Erythroblast (primary cell): ENCODE results near the gene ARHGAP24.

Source experiments
- DNase-seq, 2 experiments: peaks; one replicate each; lab custom pipeline; 2025; lab: John Stamatoyannopoulos, UW
- GATA1 ChIP-seq: IDR thresholded peaks from 2 replicates; pipeline ENCODE4 v1.6.1; 2011; ENCODE audit warnings: low read depth, mild to moderate bottlenecking, control low read depth, low read length, moderate library complexity
- POLR2A ChIP-seq: IDR thresholded peaks from 2 replicates; pipeline ENCODE4 v1.6.1; 2011; ENCODE audit warnings: mild to moderate bottlenecking, low read length

The ARHGAP24 gene

GRCh38 chr4:85595796-85596559 is 121.0 kb downstream of the ARHGAP24 start:
- no peak for DNase-seq
- TF ChIP-seq POLR2A (no peak), GATA1 (no peak)

GRCh38 chr4:85598936-85599335 is 124.0 kb downstream of the ARHGAP24 start:
- DNase-seq = no peak
- TF ChIP-seq GATA1 (no peak), POLR2A (no peak)

GRCh38 chr4:85600501-85600900 is 125.6 kb downstream of the ARHGAP24 start:
- DNase-seq = no peak
- TF ChIP-seq POLR2A = no peak
- no peak for TF ChIP-seq GATA1

DNA sequence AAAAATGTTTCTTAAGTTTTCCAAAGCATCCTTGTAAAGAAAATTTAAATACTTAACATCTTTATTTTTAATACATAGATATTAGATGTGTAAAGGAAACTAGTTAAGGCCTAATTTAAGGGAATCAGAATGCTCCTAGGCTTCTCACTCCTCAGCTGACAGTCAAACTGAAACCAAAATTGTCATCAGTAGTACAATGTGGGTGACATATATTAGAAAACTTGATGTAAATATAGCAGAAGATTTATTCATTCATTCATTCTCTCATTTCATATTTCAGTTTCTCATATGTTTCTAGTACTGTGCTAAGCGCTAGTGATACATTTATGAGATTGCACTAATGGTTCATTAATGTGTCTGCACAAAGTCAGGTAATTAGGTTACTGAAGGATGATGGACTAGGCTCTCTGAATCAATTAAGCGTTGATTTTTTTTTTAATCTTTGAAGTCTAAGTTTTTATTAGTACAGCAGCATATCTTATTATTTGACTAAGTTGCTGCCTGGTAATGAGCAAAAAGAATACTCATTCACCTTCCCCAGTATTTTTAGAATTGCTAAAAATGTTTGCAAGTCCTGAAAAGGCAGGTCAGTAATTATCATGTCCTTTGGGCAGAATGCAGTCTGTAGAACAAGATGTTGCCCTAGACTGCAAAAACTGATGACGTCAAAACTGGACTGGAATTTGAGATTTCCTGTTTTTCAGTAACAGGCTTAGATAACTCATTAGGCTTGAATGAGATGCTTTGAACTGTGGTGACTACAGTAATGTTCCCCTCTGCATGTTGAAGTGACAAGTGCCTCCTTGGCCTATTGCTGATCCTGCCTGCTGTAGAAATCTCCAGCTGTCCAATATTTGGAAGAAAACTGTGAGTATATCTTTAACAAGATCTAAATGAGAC is 128.7 kb downstream of the ARHGAP24 start:
- TF ChIP-seq POLR2A (no peak), GATA1 (no peak)
- DNase-seq = no peak

DNA sequence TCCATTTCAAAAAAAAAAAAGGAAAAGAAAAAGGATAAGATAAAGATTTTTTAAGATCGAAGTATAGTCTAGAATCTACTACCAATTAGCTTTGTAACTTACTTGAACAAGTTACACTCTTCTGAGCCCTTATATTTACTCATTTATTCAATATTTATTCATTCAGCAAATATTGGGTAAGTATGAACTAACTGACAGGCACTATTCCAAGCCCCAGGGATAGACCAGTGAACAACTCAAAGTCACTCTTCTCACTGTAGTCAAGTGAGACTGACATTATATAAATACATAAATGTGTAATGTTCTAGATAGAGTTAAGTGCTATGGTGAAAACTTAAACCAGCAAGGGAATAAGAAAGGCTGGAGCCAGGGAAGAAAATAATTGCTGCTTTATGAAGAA is 131.6 kb downstream of the ARHGAP24 start:
- TF ChIP-seq GATA1 (no peak), POLR2A (no peak)
- DNase-seq = no peak

- DNase-seq = no peak
- no peak for TF ChIP-seq POLR2A
Observed at GRCh38 chr4:85607624-85608023, 132.7 kb downstream of the ARHGAP24 start.

DNA sequence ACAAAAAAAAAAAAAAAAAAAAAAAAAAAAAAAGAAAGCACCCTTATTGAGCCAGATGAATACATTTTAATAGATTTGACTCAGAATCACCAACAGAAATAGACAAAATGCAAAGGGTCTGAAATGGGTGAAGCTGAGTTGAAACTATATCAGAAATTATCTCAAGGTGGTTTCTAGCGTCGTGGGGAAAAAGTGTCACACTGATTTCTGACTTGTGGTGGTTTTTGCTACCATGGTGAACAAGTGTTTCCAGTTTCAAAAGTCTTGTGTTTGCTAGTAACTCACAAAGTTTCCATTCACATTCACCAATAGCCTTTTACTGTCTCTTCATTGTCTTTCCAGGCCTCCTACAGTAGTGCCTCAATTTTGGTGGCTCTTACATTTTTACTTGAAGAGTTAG is 135.5 kb downstream of the ARHGAP24 start:
- TF ChIP-seq POLR2A = no peak
- TF ChIP-seq GATA1 = no peak
- no peak for DNase-seq

GRCh38 chr4:85611661-85612060 is 136.7 kb downstream of the ARHGAP24 start:
- DNase-seq = no peak
- TF ChIP-seq GATA1 = no peak

- TF ChIP-seq POLR2A (no peak), GATA1 (no peak)
- DNase-seq = no peak
Observed at GRCh38 chr4:85613901-85614300, 139.0 kb downstream of the ARHGAP24 start.

GRCh38 chr4:85615952-85616351 is 141.0 kb downstream of the ARHGAP24 start:
- DNase-seq = no peak
- TF ChIP-seq POLR2A (no peak), GATA1 (no peak)

DNA sequence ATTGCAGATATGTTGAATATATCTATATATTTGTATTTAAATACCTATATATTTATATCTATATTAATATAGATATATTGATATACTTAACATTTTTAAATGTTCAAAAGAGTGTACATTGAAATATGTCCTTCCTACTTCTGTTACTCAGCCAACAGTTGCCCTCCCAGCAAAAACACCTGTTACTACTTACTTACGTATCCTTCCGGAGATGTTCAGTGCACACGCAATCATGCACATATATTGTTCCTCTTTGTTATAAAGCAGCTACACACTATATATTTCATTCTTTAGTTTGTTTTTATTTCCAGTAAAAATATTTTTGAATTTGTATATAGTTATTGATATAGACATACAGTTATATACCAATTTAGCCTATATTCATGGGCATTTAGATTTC is 142.3 kb downstream of the ARHGAP24 start:
- DNase-seq = no peak

DNA sequence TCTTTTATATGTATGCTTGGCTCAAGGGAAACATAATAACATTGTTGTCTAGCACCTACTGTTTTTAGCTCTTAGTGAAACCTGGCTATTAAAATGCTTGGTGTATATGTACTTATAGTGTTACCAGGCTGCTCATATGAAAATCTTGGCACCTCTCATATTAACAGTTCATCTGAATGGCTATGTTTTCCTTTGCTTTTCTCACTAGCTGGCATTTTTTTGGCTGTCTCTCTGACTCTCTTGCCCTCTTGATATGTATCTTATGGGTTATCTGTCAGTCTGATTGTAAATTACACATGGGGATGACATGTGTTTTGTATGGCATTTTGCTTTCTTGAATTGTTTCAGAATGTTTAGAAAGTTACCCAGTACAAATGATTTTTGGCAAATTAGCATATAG is 158.0 kb downstream of the ARHGAP24 start:
- no peak for TF ChIP-seq GATA1
- DNase-seq = no peak

More for the DNA sequence above, 142.3 kb downstream of the ARHGAP24 start:
- no peak for TF ChIP-seq POLR2A
- TF ChIP-seq GATA1 = no peak

GRCh38 chr4:85637778-85638177 is 162.8 kb downstream of the ARHGAP24 start:
- no peak for TF ChIP-seq POLR2A
- TF ChIP-seq GATA1 = no peak
- no peak for DNase-seq

DNA sequence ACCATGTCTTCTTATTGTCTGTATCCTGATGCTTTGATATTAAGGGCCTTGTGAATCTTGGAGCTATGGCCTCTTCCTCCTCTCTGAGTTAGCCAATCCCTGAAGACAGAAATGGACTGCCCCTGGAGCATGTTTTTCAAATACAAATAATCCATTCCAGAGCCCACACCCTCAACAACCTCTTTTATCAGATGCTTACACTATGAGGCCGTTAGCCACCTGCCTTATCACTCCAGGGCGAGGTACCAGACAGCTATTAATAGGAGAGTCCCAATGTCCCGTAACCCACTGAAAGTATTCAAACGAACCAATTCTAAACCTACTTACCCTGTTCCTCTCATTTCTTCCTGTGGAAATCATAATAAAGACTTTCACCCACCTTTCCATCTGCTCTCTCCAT is 165.0 kb downstream of the ARHGAP24 start:
- TF ChIP-seq GATA1 = no peak
- no peak for TF ChIP-seq POLR2A
- peak in 1 of 2 experiments; percentile 0 for DNase-seq

DNA sequence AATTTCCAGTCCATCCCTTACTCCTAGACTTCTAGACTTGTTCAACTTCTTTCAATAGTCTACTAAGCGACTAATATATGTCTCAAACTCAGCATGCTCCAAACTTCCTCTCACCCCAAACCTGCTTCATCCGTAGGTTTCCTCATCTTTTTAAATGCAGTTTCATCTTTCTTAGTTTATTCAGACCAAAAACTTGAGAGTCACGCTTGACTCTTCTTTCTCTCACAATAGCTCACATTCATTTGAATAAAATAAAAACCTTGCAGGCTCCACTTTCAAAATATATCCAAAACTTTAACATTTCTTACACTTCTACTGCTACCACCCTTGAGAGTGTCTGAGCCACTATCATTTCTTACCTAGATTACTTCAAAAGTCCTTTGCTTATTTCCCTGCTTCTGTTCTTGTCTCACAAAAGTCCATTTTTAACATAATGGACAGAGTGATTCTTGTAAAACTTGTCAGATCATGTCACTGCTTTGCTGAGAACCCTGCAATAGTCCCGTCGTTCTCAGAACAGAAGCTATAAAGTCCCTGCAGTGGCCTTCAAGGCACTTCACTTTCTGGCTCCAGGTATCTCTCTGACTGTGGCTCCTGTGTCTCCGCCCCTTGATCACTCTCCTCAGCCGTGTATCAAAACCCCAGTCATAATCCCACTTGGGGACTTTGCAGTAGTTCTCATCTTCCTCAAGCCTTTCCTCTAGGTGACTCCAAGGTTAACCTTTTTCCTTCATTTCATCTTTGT is 167.6 kb downstream of the ARHGAP24 start:
- no peak for DNase-seq
- TF ChIP-seq POLR2A (no peak), GATA1 (no peak)
